LNCAP (cell line): ENCODE data around the gene FCER2.

Experiments used
- TF ChIP-seq, protein P1 (sequence below): fragments of 450-650 bp; IDR thresholded peaks from 2 replicates; pipeline ENCODE4 v1.5.1; 2017; ENCODE audit warnings: mild to moderate bottlenecking

The FCER2 gene

DNA sequence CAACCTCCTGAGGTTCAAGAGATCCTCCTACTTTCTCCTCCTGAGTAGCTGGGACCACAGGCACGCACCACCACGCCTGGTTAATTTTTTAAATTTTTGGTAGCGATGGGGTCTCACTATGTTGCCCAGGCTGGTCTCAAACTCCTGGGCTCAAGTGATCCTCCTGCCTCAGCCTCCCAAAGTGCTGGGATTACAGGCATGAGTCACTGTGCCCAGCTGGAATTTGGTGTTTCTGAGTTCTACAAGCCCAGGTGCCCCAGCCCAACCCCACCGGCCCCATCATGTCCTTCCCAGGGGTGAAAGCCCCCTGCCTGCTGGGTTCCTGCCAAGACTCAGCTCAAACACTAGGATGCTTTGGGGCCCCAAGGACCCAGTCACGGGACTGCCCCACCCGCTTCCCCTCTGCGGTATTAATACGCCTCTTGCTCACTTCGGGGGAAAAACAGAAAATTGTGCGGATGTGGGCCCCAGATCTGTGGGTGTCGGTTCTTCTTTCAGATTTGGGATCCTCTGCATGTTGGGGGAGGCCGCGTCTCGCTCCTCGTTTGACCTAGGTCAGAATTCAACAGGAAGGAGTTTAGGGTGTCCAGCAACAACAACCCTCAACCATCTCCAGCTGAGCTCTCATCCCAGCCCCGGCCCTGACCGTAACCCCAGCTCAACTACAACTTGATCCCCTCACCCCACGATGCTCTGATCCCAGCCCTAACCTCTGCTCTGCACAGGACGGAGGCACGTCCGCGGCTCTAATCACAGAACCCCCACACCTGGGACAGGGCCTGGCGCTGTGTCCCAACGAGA lies 3.7 kb upstream of the FCER2 start:
- TF ChIP-seq, protein P1, sequence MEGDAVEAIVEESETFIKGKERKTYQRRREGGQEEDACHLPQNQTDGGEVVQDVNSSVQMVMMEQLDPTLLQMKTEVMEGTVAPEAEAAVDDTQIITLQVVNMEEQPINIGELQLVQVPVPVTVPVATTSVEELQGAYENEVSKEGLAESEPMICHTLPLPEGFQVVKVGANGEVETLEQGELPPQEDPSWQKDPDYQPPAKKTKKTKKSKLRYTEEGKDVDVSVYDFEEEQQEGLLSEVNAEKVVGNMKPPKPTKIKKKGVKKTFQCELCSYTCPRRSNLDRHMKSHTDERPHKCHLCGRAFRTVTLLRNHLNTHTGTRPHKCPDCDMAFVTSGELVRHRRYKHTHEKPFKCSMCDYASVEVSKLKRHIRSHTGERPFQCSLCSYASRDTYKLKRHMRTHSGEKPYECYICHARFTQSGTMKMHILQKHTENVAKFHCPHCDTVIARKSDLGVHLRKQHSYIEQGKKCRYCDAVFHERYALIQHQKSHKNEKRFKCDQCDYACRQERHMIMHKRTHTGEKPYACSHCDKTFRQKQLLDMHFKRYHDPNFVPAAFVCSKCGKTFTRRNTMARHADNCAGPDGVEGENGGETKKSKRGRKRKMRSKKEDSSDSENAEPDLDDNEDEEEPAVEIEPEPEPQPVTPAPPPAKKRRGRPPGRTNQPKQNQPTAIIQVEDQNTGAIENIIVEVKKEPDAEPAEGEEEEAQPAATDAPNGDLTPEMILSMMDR = no peak

DNA sequence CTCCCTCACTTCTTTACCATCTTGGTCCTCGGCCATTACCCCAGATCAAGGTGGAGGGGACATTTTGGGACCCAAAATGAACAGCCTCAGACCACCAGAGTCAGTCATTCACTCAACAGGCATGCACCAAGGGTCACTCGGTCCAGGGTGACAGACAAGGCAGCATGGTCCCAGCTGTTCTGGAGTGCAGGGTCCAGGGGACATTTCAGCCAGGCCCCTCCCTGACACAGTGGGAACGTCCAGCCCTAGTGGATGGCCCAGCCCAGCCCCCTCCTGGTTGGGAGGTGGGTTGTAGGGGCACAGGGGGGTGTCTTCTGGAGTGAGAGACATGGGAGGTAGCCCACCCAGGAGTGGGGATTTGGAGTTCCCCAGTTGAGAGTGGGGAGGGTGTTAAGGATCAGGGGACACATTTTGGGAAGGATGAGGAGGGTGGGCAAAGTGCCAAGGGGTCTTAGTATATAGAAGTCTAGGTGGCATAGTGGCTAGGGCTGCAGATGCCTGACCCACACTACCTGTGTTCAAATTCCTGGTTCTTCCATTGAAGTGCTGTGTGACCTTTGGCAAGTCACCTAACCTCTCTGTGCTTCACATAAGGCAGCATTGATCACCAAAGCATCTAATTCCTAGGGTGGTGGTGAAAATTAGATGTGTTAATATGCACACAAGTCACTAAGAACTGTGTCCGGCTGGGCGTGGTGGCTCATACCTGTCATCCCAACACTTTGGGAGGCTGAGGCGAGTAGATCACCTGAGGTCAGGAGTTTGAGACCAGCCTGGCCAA lies 2.5 kb upstream of the FCER2 start:
- TF ChIP-seq, protein P1 = no peak

DNA sequence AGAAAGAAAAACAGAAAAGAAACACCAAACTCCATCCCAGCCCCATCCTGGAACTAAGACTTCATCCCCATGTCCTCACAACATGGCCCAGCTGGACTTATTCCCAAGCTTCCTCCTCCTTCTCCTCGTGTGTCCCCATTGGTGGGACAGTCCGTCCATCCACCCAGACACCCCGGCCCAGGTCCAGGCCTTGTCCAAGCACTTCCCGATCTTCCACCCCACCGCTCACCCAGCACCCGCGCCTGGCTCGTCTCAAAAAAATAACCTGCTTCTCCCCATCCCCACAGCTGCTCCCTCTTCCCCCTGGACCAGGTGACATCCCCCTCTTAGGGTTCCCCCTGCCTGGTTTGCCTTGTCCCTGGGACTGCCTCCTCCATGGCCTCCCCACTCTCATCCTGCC lies 1.4 kb upstream of the FCER2 start:
- TF ChIP-seq, protein P1 = no peak

DNA sequence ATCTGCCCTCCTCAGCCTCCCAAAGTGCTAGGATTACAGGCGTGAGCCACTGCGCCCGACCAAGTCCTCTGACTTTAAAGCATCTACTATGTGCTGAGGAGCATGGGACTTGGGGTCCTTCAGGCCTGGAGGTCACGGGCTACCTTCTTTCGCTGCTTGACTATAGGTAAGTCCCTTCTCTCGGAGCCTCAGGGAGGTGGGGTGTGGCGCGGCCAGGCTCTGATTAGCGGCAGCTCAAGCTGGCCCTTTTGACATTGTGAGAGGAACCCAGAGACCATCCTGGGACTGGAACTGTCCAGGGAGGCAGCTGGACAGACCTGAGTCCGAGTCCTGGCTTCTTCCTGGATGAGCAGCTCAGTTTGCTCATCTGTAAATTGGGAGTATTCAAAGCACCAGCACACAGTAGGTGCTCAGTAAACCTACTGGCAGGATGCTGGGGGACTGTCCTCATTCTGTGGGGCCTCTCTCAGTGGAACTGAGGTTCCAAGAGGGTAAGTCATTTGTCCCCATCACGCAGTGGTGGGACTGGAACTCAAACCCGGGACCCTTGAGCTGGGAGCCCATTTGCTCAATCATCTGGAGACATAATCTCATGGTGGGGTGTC lies 780 bp downstream of the FCER2 start:
- TF ChIP-seq, protein P1 = no peak

DNA sequence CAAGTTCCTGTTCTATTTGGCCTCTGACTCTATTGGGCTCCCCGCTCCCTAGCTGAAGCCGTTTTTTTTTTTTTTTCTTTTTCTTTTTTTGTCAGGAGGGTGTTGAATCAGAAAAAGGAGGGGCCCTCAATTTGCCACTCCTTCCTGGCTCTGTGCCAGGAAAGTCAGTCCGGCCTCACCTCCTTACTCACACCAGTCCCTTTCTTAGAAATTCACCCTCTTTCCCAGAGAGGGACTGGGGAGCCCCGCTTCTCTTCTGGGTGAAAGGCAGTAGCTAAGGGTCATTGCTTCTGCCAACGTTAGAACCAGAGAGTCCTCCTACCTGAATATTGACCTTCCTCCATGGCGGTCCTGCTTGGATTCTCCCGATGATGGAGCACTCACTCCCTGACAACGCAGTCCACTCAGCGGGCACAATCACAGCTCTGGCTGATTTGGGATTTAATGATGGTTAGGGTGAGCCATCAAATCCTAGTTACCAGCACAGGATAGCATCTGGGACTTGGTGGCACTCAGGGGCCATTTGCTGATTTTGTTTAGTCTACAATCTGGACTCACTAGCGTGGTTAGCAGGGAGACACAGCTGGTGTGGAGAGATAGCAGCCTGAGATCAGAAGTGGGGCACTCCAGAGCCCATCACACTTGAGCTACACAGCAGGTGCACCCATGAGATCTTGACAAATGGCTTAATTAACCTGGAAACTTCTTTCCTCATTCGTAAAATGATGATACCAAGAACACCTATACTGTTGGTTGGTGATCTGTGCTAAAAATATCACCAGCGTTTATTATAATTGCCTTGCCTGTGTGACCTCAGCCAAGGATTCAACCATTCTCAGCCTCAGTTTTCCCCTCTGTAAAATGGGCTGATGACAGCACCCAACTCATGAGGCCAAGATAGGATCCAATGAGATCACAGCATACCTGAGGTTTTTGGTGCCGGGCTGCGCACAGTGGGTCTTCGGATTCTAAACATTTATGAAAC lies 2.2 kb downstream of the FCER2 start:
- TF ChIP-seq, protein P1 = no peak

DNA sequence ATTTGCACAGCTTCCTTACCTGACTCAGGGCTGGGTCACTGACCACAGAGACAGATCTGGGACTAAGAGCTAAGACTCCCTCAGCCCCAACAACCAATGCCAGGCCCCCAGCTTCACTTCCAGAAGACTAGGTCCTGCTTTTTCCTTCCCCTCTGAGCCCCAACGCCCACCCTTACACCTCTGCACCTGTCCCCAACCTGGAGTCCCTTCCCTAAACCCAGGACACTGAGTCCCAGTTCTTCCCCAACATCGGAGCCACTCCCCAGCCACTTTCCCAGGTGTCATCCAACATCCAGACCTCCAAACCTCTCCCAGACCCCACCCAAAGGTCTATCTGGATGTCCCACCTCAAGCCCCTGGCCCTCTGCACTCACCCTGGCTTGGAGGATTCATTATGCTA lies 2.9 kb downstream of the FCER2 start:
- TF ChIP-seq, protein P1 = no peak

DNA sequence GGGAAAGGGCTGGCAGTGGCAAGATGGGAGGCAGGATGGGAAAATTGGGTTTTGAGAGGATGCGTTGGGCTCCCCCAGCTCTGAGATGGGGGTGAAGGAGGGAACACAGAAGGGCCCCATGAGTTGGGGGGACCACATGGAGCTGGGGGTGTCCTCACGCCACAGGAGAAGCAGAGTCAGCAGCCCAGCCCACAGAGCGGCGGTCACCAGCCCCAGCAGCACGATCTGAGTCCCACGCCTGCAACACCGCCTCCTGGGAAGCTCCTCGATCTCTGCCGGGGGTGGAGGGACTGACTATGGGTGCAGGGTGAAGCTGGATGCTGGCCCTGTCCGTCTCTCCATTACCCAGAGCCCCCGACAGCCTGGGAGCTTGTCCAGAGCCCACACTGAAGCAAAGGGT lies 3.3 kb downstream of the FCER2 start:
- TF ChIP-seq, protein P1 = no peak
